ENCODE measurements around the gene GPR162.

GPR162 gene

GRCh38 chr12:6775185-6776174 is 46.1 kb upstream of the GPR162 start:
- TF ChIP-seq POLR2A (IDR thresholded peaks at IDR 0.05; ENCODE audit: extremely low read depth, insufficient read length) (no peak), MYC (IDR thresholded peaks at IDR 0.05; ENCODE audit: low read depth, low read length) (no peak)
- DNase-seq (ENCODE audit: low read depth): no peak
- H3K4me3 ChIP-seq (ENCODE audit: low read depth, low read length): no peak overlapping the region

DNA sequence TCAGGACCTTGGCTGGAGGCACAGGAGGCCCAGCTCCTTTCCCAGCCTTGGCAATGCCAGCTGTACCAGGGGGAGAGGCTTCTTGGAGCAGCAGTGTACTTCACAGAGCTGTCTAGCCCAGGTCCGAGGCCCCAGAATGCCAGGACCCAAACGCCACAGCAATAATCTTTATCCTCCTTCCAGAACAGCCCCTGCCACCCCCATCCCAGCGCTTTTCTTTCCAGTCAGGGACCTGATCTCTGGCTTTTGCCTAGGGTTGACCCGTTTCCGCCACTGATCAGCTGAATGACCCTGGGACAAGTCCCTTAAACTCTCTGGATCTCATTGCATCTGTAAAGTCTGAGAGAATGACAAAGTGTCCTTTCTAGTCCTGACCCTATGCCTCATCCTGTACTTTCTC is 44.2 kb upstream of the GPR162 start:
- no peak overlapping the region for H3K4me3 ChIP-seq (ENCODE audit: low read depth, low read length)
- DNase-seq (ENCODE audit: low read depth): no peak
- TF ChIP-seq MYC (IDR thresholded peaks at IDR 0.05; ENCODE audit: low read depth, low read length): no peak
- TF ChIP-seq CTCF (IDR thresholded peaks at IDR 0.05; ENCODE audit: low read depth, low read length): no peak
- TF ChIP-seq MAX (IDR thresholded peaks at IDR 0.05; ENCODE audit: low read depth, low read length): no peak
- no peak for TF ChIP-seq POLR2A (IDR thresholded peaks at IDR 0.05; ENCODE audit: extremely low read depth, insufficient read length)

DNA sequence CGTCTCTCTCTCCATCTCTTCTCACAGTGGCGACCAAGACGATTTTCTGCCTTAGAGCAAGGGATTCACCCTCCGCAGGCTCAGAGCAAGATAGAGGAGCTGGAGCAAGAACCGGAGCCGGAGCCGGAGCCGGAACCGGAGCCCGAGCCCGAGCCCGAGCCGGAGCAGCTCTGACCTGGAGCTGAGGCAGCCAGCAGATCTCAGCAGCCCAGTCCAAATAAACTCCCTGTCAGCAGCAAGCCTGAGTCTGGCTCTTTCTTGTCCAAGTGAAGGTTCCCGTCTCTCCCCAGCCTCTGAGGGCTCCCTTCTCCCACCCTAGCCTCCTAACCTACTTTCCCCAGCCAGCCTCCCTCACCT is 43.4 kb upstream of the GPR162 start:
- no peak for DNase-seq (ENCODE audit: low read depth)
- H3K4me3 ChIP-seq (ENCODE audit: low read depth, low read length): peak overlapping the region; percentile 53
- no peak for TF ChIP-seq POLR2A (IDR thresholded peaks at IDR 0.05; ENCODE audit: extremely low read depth, insufficient read length)
- TF ChIP-seq MYC (IDR thresholded peaks at IDR 0.05; ENCODE audit: low read depth, low read length): no peak
- TF ChIP-seq CTCF (IDR thresholded peaks at IDR 0.05; ENCODE audit: low read depth, low read length): no peak
- TF ChIP-seq MAX (IDR thresholded peaks at IDR 0.05; ENCODE audit: low read depth, low read length): no peak

GRCh38 chr12:6778574-6779550 is 42.8 kb upstream of the GPR162 start:
- DNase-seq (ENCODE audit: low read depth): peak; percentile 91
- TF ChIP-seq POLR2A (IDR thresholded peaks at IDR 0.05; ENCODE audit: extremely low read depth, insufficient read length) (peak; percentile 36), MAX (IDR thresholded peaks at IDR 0.05; ENCODE audit: low read depth, low read length) (peak; percentile 89), CTCF (IDR thresholded peaks at IDR 0.05; ENCODE audit: low read depth, low read length) (peak; percentile 78), MYC (IDR thresholded peaks at IDR 0.05; ENCODE audit: low read depth, low read length) (peak; percentile 87)
- peak overlapping the region; percentile 53 for H3K4me3 ChIP-seq (ENCODE audit: low read depth, low read length)

- H3K4me3 ChIP-seq (ENCODE audit: low read depth, low read length): no peak overlapping the region
- no peak for DNase-seq (ENCODE audit: low read depth)
- TF ChIP-seq CTCF (IDR thresholded peaks at IDR 0.05; ENCODE audit: low read depth, low read length): no peak
- TF ChIP-seq MAX (IDR thresholded peaks at IDR 0.05; ENCODE audit: low read depth, low read length): no peak
- TF ChIP-seq POLR2A (IDR thresholded peaks at IDR 0.05; ENCODE audit: extremely low read depth, insufficient read length): no peak
- TF ChIP-seq MYC (IDR thresholded peaks at IDR 0.05; ENCODE audit: low read depth, low read length): no peak
Observed at GRCh38 chr12:6779708-6780432, 41.8 kb upstream of the GPR162 start.

Data from NB4 (cell line).